ENCODE measurements around the gene DUS4L.

Gene DUS4L

DNA sequence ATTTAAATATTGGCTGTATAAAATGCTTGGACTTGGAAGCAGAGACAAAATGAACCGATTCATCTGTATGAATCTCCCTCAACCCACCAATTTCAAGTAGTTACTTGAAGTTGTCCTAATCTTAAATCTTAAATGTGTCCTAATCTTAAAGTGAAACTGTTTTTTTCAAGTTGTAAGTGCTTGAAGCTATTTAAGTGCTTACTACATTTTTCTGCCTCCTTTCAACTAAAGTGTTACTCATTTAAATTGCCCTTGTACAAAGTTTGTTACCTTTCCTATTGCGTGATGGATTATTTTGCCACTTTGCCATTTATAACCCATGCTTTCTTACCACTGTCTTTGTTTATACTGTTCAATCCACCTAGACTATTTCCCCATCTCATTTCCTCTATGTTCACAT is 19.1 kb downstream of the DUS4L start:
- Histone ChIP-seq H3K9me3 (replicated peaks in 1 of 11) (no peaks in the 10 kb centered on the region), H3K27ac (no peak overlapping the region), H3K27me3 (peaks cover 24 to 44% (median 37%) of the 10 kb centered on the region in 11 experiments), H3K4me2 (no peak overlapping the region), H3K4me1 (peaks cover 0 to 23% (median 10%) of the 10 kb centered on the region in 10 experiments; a peak in 10 of 20 replicates), H3K4me3 (no peak overlapping the region), H3K9ac (no peak overlapping the region), H3K36me3 (peaks cover 0 to 33% (median 15%) of the 10 kb centered on the region in 11 experiments; a peak in 12 of 22 replicates), H4K20me1 (peaks cover 0 to 10% (median 0%) of the 10 kb centered on the region in 11 experiments; a peak in 3 of 22 replicates)
- TF ChIP-seq Cebpa-rat (IDR thresholded peaks at IDR 0.05) = no peak

DNA sequence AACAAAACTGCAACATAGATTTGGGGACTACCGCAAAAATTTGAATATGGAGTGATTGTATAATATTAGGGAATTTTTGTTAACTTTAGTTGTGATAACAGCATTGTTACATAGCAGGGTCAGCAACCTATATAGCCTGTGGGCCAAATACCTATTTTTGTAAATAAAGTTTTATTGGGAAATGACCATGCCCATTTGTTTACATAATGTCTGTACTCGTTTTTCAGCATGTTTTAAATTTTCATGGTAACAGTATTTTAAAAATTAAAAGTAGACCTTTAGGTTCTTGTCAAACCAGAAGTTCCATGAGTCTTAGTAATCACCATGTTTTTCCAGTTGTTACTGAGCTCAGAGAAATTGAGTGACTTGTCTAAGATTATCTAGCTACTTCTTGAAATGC is 20.9 kb downstream of the DUS4L start:
- Histone ChIP-seq H3K4me3 (no peak overlapping the region), H3K4me2 (no peak overlapping the region), H3K27ac (no peak overlapping the region), H4K20me1 (peaks cover 0 to 9% (median 0%) of the 10 kb centered on the region in 11 experiments; a peak in 3 of 22 replicates), H3K27me3 (peaks cover 20 to 30% (median 23%) of the 10 kb centered on the region in 11 experiments), H3K36me3 (peaks cover 0 to 38% (median 16%) of the 10 kb centered on the region in 11 experiments; a peak in 13 of 22 replicates), H3K9ac (no peak overlapping the region), H3K4me1 (peaks cover 0 to 23% (median 8%) of the 10 kb centered on the region in 10 experiments; a peak in 9 of 20 replicates), H3K9me3 (replicated peaks in 1 of 11) (no peaks in the 10 kb centered on the region)
- no peak for TF ChIP-seq Cebpa-rat (IDR thresholded peaks at IDR 0.05)

DNA sequence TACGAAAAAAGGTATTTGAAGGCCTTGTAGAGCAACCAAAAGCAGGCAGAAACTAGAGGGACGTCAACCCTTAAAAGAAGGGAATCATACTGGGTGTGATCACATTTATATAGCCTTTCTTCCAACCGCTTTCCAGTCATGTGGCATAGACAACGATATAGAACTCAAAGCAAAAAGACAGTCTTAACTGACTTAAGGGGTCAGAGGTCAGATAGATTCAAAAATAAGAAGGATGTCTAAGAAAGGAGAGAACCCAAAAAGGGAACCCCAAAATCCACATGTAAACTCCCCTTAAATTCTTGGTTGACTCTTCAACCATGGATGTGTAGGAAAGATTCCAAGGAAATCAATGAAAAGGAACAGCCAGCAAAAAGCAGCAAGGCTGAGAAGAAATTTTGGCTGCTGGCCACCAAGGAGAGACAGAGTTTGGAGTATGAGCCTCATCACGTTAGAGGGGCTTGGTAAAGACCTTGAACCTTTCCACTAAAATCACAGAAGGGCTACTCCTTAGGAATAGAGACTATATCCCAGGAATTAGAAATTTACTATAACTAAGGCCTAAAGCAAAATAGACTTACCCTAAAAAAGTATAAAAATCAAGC is 24.9 kb downstream of the DUS4L start:
- Histone ChIP-seq H3K27ac (no peak overlapping the region), H4K20me1 (no peaks in the 10 kb centered on the region)
- TF ChIP-seq Cebpa-rat (IDR thresholded peaks at IDR 0.05) = no peak

DNA sequence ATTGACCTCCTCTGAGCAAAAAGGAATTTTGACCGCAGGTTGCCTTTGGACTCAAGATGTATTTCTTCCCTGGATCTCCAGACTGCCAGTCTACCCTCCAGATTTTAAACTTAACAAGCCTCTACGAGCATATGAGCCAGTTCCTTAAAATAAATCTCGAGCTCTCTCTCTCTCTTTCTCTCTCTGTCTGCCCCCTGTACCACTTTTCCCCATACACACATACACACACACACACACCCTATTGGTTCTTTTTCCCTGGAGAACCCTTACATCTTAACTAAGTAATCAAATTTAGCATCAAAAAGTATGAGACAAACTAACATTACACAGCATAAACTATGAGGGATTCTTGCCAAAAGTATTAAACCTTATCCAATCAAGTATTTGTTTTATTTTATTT is 27.6 kb downstream of the DUS4L start:
- H4K20me1 ChIP-seq = no peaks in the 10 kb centered on the region
- no peak for TF ChIP-seq Cebpa-rat (IDR thresholded peaks at IDR 0.05)
- H3K9me3 ChIP-seq (replicated peaks in 1 of 11) = no peaks in the 10 kb centered on the region
- H3K27ac ChIP-seq = no peak overlapping the region
- H3K36me3 ChIP-seq = peaks cover 6 to 37% (median 13%) of the 10 kb centered on the region in 11 experiments; a peak in 19 of 22 replicates
- H3K27me3 ChIP-seq = no peaks in the 10 kb centered on the region
- no peaks in the 10 kb centered on the region for H3K4me1 ChIP-seq
- H3K4me2 ChIP-seq = no peak overlapping the region
- H3K9ac ChIP-seq = no peak overlapping the region
- no peak overlapping the region for H3K4me3 ChIP-seq

More for the DNA sequence above, 24.9 kb downstream of the DUS4L start:
- H3K4me1 ChIP-seq = no peaks in the 10 kb centered on the region
- H3K9me3 ChIP-seq (replicated peaks in 1 of 11) = no peaks in the 10 kb centered on the region
- H3K36me3 ChIP-seq = peaks cover 0 to 38% (median 16%) of the 10 kb centered on the region in 11 experiments; a peak in 14 of 22 replicates
- H3K4me2 ChIP-seq = no peak overlapping the region
- no peak overlapping the region for H3K9ac ChIP-seq
- no peak overlapping the region for H3K4me3 ChIP-seq
- H3K27me3 ChIP-seq = no peaks in the 10 kb centered on the region

DNA sequence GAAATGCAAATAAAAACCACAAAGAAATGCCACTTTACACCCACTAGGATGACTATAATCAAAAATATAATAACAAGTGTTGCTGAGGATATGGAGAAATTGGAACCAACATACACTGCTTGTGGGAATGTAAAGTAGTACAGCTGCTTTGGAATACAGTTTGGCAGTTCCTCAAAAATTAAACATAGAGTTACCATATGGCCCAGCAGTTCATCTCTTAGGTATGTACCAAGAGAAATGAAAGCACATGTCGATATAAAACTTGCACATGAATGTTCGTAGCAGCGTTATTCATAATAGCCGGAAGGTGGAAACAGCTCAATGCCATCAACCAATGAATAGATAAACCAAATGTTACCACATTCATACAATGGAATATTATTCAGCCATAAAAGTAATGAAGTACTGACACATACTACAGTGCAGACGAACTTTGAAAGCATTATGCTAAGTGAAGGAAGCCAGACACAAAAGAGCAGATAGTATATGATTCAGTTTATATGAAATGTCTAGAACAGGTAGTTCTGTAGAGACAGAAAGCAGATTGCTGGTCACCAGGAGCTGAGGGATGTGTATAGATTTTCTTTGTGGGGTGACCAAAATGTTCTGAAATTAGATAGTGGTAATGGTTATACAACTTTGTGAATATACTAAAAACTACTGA is 28.7 kb downstream of the DUS4L start:
- Histone ChIP-seq H3K4me3 (no peak overlapping the region), H3K9ac (no peak overlapping the region), H3K36me3 (peaks cover 5 to 37% (median 13%) of the 10 kb centered on the region in 11 experiments; a peak in 20 of 22 replicates), H3K4me1 (no peaks in the 10 kb centered on the region), H3K27ac (no peak overlapping the region), H3K9me3 (replicated peaks in 1 of 11) (no peaks in the 10 kb centered on the region), H3K27me3 (no peaks in the 10 kb centered on the region), H4K20me1 (no peaks in the 10 kb centered on the region), H3K4me2 (no peak overlapping the region)
- no peak for TF ChIP-seq Cebpa-rat (IDR thresholded peaks at IDR 0.05)

DNA sequence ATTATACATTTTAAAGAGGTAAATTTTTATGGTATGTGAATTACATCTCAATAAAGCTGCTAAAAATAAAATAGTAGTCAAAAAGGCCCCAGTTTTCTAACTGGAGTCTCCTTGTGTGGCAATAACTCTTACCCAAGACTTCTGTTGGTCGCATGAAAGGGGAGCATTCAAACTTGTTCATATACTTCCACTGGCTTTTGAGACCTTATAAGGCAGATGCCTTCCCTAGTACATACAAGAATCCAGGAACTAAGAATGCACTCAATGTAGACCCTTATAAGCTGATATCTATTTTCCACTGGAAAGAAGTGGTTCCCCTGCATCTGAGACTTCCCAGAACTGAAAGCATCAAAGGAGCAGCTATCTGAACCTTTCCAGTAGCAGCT is 29.2 kb downstream of the DUS4L start:
- H3K4me3 ChIP-seq = no peak overlapping the region
- no peaks in the 10 kb centered on the region for H3K27me3 ChIP-seq
- H3K4me1 ChIP-seq = no peaks in the 10 kb centered on the region
- no peak overlapping the region for H3K4me2 ChIP-seq
- no peak for TF ChIP-seq Cebpa-rat (IDR thresholded peaks at IDR 0.05)
- H3K9ac ChIP-seq = no peak overlapping the region
- H3K36me3 ChIP-seq = peaks cover 5 to 42% (median 13%) of the 10 kb centered on the region in 11 experiments; a peak in 20 of 22 replicates
- H3K27ac ChIP-seq = no peak overlapping the region
- H4K20me1 ChIP-seq = no peaks in the 10 kb centered on the region
- no peaks in the 10 kb centered on the region for H3K9me3 ChIP-seq (replicated peaks in 1 of 11)

DNA sequence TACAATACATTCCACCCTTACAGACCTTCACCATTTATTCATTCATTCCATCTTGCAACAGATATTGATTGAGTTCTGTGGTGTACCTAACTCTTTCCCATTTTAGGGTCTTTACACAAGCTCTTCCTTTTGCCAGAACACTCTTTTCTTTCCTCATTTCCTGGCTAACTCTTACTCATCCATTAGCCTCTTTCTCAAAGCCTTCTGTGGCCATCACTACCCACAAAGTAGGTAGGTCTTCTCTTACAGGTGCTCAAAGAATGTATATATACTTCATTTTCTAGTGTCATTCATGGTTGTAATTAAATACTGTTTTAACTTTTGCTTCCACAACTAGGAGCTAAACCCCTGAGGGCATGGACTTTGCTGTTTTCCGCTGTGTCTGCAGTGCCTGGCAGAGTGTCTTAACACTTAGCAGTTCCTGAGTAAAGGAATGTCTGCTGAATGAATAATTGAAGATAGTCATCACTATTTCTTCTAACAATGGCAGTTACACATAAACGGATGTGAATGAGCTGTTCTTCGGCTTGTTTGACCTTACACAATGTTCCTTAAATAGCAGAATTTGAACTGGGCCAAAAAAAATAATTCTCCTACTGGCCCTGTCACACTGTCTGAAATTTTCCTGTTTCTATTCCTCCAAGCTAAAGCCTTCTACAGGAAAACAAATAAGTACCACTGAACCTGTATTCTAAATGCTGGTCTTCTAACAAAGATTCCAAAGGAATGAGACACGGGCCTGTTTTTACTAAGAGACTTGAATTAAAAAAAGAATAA is 31.4 kb downstream of the DUS4L start:
- no peaks in the 10 kb centered on the region for H3K9me3 ChIP-seq (replicated peaks in 1 of 11)
- H3K4me1 ChIP-seq = no peaks in the 10 kb centered on the region
- no peaks in the 10 kb centered on the region for H4K20me1 ChIP-seq
- no peak for TF ChIP-seq Cebpa-rat (IDR thresholded peaks at IDR 0.05)
- H3K27ac ChIP-seq = no peak overlapping the region
- no peak overlapping the region for H3K9ac ChIP-seq
- H3K36me3 ChIP-seq = peaks cover 0 to 38% (median 13%) of the 10 kb centered on the region in 11 experiments; a peak in 20 of 22 replicates
- no peak overlapping the region for H3K4me3 ChIP-seq
- no peaks in the 10 kb centered on the region for H3K27me3 ChIP-seq
- no peak overlapping the region for H3K4me2 ChIP-seq

DNA sequence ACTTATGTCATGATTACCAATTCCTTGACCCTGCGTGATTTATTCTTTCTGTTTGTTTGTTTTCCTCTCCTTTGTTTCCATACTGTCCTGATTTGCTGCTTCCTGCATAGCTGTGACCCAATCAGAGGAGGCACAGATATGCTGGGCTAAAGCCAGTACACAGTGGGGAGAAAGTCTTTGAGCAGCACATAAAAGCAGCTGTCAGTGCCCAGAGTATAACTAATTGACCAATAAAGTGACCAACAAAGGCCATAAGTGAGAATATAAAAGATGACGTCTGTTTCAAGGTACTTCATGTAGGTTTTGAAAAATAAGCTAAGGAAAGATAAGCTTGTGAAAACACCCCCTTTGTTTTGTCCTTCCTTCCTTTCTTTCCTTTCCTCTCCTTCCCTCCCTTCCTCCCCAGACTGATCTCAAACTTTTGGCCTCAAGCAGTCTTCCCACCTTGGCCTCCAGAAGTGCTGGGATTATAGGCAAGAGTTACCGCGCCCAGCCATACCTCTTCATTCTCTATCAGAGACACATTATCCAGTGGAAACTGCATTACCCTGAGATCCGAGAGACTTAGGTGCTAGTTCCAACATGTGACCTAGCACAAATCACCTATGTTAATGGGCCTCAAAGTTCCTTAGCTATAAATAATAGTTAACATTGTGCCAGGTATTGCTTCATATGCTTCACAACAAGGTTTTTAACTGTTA is 33.3 kb downstream of the DUS4L start:
- no peaks in the 10 kb centered on the region for H3K27me3 ChIP-seq
- H3K4me3 ChIP-seq = no peak overlapping the region
- TF ChIP-seq Cebpa-rat (IDR thresholded peaks at IDR 0.05) = no peak
- no peak overlapping the region for H3K9ac ChIP-seq
- no peaks in the 10 kb centered on the region for H4K20me1 ChIP-seq
- H3K27ac ChIP-seq = no peak overlapping the region
- peaks cover 4 to 56% (median 17%) of the 10 kb centered on the region in 11 experiments; a peak in 20 of 22 replicates for H3K36me3 ChIP-seq
- no peaks in the 10 kb centered on the region for H3K9me3 ChIP-seq (replicated peaks in 1 of 11)
- no peak overlapping the region for H3K4me2 ChIP-seq
- no peaks in the 10 kb centered on the region for H3K4me1 ChIP-seq

DNA sequence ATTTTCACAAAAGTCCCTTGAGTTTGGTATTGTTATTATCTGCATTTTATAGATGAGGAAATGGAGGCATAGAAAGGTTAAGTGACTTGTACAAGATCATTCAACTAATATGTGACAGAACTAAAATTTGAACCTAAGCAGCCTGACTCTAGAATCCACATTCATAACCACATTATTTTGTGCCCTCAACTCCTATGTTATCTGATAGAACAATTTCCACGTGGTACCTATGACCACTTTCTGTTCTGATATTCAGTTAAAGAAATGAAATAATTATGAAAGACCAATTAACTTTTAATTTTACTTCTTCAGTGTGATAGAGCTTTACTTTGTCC is 33.8 kb downstream of the DUS4L start:
- Histone ChIP-seq H3K9ac (no peak overlapping the region), H3K27me3 (no peaks in the 10 kb centered on the region), H3K4me3 (no peak overlapping the region), H3K36me3 (peaks cover 4 to 59% (median 17%) of the 10 kb centered on the region in 11 experiments; a peak in 20 of 22 replicates), H3K27ac (no peak overlapping the region), H3K4me2 (no peak overlapping the region), H4K20me1 (no peaks in the 10 kb centered on the region), H3K4me1 (no peaks in the 10 kb centered on the region), H3K9me3 (replicated peaks in 1 of 11) (no peaks in the 10 kb centered on the region)
- TF ChIP-seq Cebpa-rat (IDR thresholded peaks at IDR 0.05) = no peak

Measured in BLaER1 treated with 17β-estradiol and CSF1 and Interleukin-3, amounts not matched to agents 10 nM and 100 nM (cell line).